GM12873 (cell line): ENCODE results near the gene NRCAM.

Experiments used
- TF ChIP-seq, protein P1 (sequence below): IDR thresholded peaks from 2 replicates; pipeline ENCODE4 v1.5.1; 2012; ENCODE audit warnings: low read depth, mild to moderate bottlenecking, moderate library complexity, low read length, control low read depth; ENCODE audit not compliant: insufficient read depth; ENCODE audit errors: missing control alignments

The NRCAM gene

DNA sequence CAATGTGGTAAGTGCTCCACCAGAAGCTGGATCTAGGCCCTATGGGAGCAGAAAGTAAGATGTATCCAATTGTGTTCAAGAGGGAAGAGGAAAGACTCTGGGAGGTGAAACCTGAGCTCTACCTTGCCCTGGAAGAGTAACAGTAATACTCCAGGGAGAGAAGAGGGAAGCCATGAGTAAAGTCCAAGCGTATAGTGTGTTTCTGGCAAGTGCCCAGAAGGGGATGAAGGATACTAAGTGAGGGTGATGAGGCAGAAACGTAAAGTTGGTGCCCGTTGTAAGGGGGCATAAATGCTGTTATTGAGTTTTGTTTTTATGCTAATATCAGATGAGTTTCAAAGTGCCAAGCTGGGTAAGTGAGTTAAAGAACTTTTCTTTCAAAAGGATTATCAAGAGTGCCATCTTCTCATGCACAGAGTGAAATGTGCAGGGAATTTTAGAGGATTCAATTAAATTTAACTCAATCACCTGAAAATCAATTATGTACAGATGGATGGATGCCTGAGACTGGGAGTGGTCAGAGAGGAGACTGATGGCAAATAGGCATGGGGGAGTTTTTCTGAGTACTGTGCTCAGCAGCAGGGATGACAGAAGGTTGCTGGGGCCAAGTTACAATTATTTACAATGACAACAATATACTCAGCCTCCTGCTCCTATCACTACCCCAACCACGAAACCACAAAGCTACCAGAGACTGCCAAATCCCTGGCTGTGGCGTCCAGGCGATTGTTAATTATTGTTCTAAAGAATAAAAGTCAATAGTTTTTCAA, 202.8 kb downstream of the NRCAM start:
- TF ChIP-seq, protein P1, sequence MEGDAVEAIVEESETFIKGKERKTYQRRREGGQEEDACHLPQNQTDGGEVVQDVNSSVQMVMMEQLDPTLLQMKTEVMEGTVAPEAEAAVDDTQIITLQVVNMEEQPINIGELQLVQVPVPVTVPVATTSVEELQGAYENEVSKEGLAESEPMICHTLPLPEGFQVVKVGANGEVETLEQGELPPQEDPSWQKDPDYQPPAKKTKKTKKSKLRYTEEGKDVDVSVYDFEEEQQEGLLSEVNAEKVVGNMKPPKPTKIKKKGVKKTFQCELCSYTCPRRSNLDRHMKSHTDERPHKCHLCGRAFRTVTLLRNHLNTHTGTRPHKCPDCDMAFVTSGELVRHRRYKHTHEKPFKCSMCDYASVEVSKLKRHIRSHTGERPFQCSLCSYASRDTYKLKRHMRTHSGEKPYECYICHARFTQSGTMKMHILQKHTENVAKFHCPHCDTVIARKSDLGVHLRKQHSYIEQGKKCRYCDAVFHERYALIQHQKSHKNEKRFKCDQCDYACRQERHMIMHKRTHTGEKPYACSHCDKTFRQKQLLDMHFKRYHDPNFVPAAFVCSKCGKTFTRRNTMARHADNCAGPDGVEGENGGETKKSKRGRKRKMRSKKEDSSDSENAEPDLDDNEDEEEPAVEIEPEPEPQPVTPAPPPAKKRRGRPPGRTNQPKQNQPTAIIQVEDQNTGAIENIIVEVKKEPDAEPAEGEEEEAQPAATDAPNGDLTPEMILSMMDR: no peak

DNA sequence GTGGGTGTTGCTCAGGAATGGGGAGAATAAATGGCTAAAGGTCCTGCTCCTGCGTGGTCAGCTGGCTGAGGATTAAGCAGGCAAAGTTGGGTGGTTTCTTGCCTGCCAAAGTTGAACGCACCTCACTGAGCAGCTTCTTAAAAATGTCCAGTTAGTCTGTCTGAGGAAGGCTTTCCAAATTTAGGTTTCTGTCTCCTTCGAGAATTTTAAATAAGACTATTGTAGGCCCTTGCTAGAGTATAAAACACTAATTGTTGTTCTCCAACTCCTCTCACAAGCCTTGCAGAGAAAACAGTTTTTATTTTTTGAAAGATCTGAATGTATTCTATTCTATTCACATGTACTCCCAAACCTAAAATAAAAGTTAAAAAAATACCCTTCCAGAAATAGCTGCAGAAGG, 204.1 kb downstream of the NRCAM start:
- TF ChIP-seq, protein P1: no peak

- TF ChIP-seq, protein P1: no peak
Measured at GRCh38 chr7:108251700-108252099, 204.5 kb downstream of the NRCAM start.

GRCh38 chr7:108249453-108249852, 206.8 kb downstream of the NRCAM start:
- TF ChIP-seq, protein P1: no peak

GRCh38 chr7:108248821-108249220, 207.4 kb downstream of the NRCAM start:
- TF ChIP-seq, protein P1: no peak

- TF ChIP-seq, protein P1: no peak
Measured at GRCh38 chr7:108248418-108248817, 207.8 kb downstream of the NRCAM start.

DNA sequence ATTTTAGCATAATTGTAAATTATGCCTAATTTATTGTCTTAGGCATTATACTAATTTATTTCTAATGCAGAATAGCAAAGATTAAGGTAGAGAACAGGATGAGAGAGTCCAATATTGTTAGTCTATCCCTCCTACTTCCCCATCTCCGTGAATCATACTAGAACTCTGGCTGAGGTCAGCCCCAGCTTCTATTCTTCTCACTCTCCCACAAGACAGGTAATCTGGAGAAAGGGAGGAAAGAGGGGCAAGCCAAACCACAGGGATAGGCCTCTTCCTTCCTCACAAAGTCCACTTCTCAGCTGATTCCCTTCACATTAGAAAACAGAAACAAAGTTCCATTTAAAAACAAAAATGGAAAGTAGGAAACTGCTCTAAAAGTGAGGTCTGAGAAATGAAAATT, 208.6 kb downstream of the NRCAM start:
- TF ChIP-seq, protein P1: no peak
